Cardiac septum (tissue), 1 donor: ENCODE results near the gene DISP1. TPM values are rescaled to one million over a fixed set of nuclear protein-coding genes. Genes with fewer than 3 reads are reported as not detected.
"Not testable (repeated sequence)": the region's sequence is repeated elsewhere in the genome, so short reads cannot be mapped to it uniquely, and the experiment has no call there.

ENCODE experiments used
- DNase-seq: peaks from one replicate; pipeline ENCODE4 v3.0.0-alpha.2; 2020; ENCODE audit warnings: low spot score
- intact Hi-C: fragments of 100-400 bp; cut with DNase I; formaldehyde crosslinking; loops from one replicate; pipeline ENCODE4 v1.14.0; 2022
- total RNA-seq: library from RNA; stranded (reverse); fragmentation: NEBNext Ultra II Directional; extraction: Animal tissue kit (Norgen Biotek cat#: 25700); gene quantifications from one replicate; pipeline ENCODE4 v1.2.1, GENCODE V29; 2021
- donor health status: DM: no; HTN: no; CAD: no.

The DISP1 gene
- total RNA-seq, 1 donor from 2014 or later: 3.0 TPM

GRCh38 chr1:222845763-222846162 is 30.9 kb downstream of the DISP1 start:
- DNase-seq: no peak
- intact Hi-C loops: no loop called here

- intact Hi-C loops, DNase-seq: not testable (repeated sequence)
Observed at GRCh38 chr1:222850550-222850949, 35.7 kb downstream of the DISP1 start.

GRCh38 chr1:222852326-222852725 is 37.5 kb downstream of the DISP1 start:
- intact Hi-C loops: no loop called here
- no peak for DNase-seq

GRCh38 chr1:222861062-222861461 is 46.2 kb downstream of the DISP1 start:
- DNase-seq: no peak
- intact Hi-C loops: no loop called here

Other genes with a start within 250 kb of the DISP1 start
- gene TAF1A, start 225.1 kb upstream of the DISP1 start, total RNA-seq: 3.9 TPM
- gene MIA3, start 196.9 kb upstream of the DISP1 start, total RNA-seq: 42.3 TPM
- 50.5 TPM for gene AIDA, start 102.5 kb upstream of the DISP1 start, total RNA-seq
- 33.0 TPM for gene BROX, start 102.5 kb upstream of the DISP1 start, total RNA-seq
- not detected for gene FAM177B, start 77.8 kb upstream of the DISP1 start, total RNA-seq